ENCODE measurements around the gene SLC4A4.

- TF ChIP-seq EZH2phosphoT487 (conservative IDR thresholded peaks at IDR 0.05; ENCODE audit: low read length): no peak
- TF ChIP-seq CTCF (IDR thresholded peaks at IDR 0.05; ENCODE audit: insufficient read depth, low read length, poor library complexity, severe bottlenecking): no peak
Measured at GRCh38 chr4:71382125-71382899, 43.5 kb downstream of the SLC4A4 start.
